ENCODE measurements around the gene SCAMP5.

Gene SCAMP5

GRCh38 chr15:75022783-75023180 lies 27.4 kb downstream of the SCAMP5 start:
- no peak for DNase-seq

- DNase-seq, result peak; percentile 84
Observed at GRCh38 chr15:75023181-75023871, 28.0 kb downstream of the SCAMP5 start, which contains the start of gene PPCDC. PPCDC (plus strand) TSS chr15:75023590; CDS start chr15:75028319, 4,729 bp downstream.

GRCh38 chr15:75023872-75024636 lies 28.7 kb downstream of the SCAMP5 start:
- DNase-seq, result no peak

- no peak for DNase-seq
Observed at GRCh38 chr15:75025107-75025506, 29.7 kb downstream of the SCAMP5 start.

- no peak for DNase-seq
Observed at GRCh38 chr15:75025548-75026260, 30.3 kb downstream of the SCAMP5 start.

- DNase-seq, result no peak
Observed at GRCh38 chr15:75027551-75027950, 32.2 kb downstream of the SCAMP5 start.

GRCh38 chr15:75028991-75029377 lies 33.6 kb downstream of the SCAMP5 start:
- no peak for DNase-seq

GRCh38 chr15:75029378-75030022 lies 34.1 kb downstream of the SCAMP5 start:
- DNase-seq, result peak; percentile 71

GRCh38 chr15:75030023-75030413 lies 34.7 kb downstream of the SCAMP5 start:
- no peak for DNase-seq

GRCh38 chr15:75030424-75030823 lies 35.1 kb downstream of the SCAMP5 start:
- DNase-seq, result no peak

- DNase-seq, result no peak
Observed at GRCh38 chr15:75031848-75032247, 36.5 kb downstream of the SCAMP5 start.

GRCh38 chr15:75032395-75032794 lies 37.0 kb downstream of the SCAMP5 start:
- DNase-seq, result no peak

- no peak for DNase-seq
Observed at GRCh38 chr15:75033809-75034208, 38.4 kb downstream of the SCAMP5 start.

- DNase-seq, result no peak
Observed at GRCh38 chr15:75034615-75035014, 39.3 kb downstream of the SCAMP5 start.

GRCh38 chr15:75036212-75036616 lies 40.9 kb downstream of the SCAMP5 start:
- DNase-seq, result no peak

GRCh38 chr15:75037685-75038084 lies 42.3 kb downstream of the SCAMP5 start:
- no peak for DNase-seq

- DNase-seq, result no peak
Observed at GRCh38 chr15:75038231-75038630, 42.9 kb downstream of the SCAMP5 start.

GRCh38 chr15:75042730-75043508 lies 47.6 kb downstream of the SCAMP5 start:
- DNase-seq, result peak; percentile 48

- peak; percentile 61 for DNase-seq
Observed at GRCh38 chr15:75043509-75044257, 48.3 kb downstream of the SCAMP5 start.

- no peak for DNase-seq
Observed at GRCh38 chr15:75044258-75044878, 49.0 kb downstream of the SCAMP5 start.
